ENCODE results near the gene MYCT1.
A peak's percentile ranks its signal among the peaks of the same experiment; 100 is the strongest.
"Not testable (repeated sequence)": the region's sequence is repeated elsewhere in the genome, so short reads cannot be mapped to it uniquely, and the experiment has no call there.

Gene MYCT1

DNA sequence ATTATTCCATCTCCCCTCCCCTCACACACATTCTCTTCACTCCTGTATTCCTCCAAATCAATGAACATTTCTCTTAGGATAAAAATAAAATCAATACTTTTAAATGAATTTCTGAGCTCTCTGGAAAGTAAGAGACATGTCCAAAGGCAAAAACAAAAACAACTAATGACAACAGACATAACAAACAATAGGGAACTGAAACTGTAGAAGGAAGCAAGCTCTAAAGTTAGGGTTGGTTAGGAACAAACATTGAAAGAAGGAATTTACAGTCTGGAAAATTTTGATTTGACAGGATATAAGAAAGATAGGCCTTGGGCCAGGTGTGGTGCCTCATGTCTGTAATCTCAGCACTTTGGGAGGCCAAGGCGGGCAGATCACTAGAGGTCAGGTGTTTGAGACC is 17.5 kb upstream of the MYCT1 start:
- TF ChIP-seq, protein P1, sequence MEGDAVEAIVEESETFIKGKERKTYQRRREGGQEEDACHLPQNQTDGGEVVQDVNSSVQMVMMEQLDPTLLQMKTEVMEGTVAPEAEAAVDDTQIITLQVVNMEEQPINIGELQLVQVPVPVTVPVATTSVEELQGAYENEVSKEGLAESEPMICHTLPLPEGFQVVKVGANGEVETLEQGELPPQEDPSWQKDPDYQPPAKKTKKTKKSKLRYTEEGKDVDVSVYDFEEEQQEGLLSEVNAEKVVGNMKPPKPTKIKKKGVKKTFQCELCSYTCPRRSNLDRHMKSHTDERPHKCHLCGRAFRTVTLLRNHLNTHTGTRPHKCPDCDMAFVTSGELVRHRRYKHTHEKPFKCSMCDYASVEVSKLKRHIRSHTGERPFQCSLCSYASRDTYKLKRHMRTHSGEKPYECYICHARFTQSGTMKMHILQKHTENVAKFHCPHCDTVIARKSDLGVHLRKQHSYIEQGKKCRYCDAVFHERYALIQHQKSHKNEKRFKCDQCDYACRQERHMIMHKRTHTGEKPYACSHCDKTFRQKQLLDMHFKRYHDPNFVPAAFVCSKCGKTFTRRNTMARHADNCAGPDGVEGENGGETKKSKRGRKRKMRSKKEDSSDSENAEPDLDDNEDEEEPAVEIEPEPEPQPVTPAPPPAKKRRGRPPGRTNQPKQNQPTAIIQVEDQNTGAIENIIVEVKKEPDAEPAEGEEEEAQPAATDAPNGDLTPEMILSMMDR (IDR thresholded peaks at IDR 0.05; ENCODE audit: low read length, missing control alignments) = no peak
- DNase-seq (ENCODE audit: low read depth) = no peak
- no peak overlapping the region for H3K4me3 ChIP-seq (replicated peaks; ENCODE audit: low read depth, low read length)

- TF ChIP-seq, protein P1 (IDR thresholded peaks at IDR 0.05; ENCODE audit: low read length, missing control alignments) = no peak
- no peak overlapping the region for H3K4me3 ChIP-seq (replicated peaks; ENCODE audit: low read depth, low read length)
- no peak for DNase-seq (ENCODE audit: low read depth)
Measured at GRCh38 chr6:152680879-152681517, 16.7 kb upstream of the MYCT1 start.

- DNase-seq (ENCODE audit: low read depth) = no peak
- no peak overlapping the region for H3K4me3 ChIP-seq (replicated peaks; ENCODE audit: low read depth, low read length)
- TF ChIP-seq, protein P1 (IDR thresholded peaks at IDR 0.05; ENCODE audit: low read length, missing control alignments) = no peak
Measured at GRCh38 chr6:152682141-152682540, 15.6 kb upstream of the MYCT1 start.

- DNase-seq (ENCODE audit: low read depth); H3K4me3 ChIP-seq (replicated peaks; ENCODE audit: low read depth, low read length): not testable (repeated sequence)
Measured at GRCh38 chr6:152682935-152683334, 14.8 kb upstream of the MYCT1 start.

DNA sequence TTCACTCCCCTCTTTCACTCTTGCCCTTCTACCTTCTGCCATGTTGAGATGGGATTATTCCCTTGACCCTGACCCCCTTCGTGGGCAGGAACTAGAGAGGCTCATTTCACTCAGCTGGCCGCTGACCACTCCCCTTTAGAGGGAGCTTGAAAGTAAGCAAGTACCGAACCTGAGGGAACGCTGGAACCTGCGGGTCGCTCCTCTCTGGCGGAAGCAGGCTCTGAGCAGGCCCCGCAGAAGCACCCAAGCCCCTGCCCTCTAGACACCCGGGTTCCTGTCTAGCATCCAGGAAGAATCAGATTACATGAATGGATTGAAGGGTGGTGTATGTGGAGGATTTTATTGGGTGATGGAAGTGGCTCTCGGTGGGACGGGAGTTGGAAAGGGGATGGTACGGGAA is 11.9 kb upstream of the MYCT1 start:
- TF ChIP-seq, protein P1 (IDR thresholded peaks at IDR 0.05; ENCODE audit: low read length, missing control alignments) = no peak
- no peak for DNase-seq (ENCODE audit: low read depth)
- no peak overlapping the region for H3K4me3 ChIP-seq (replicated peaks; ENCODE audit: low read depth, low read length)

GRCh38 chr6:152695372-152696045 is 2.2 kb upstream of the MYCT1 start:
- TF ChIP-seq, protein P1 (IDR thresholded peaks at IDR 0.05; ENCODE audit: low read length, missing control alignments) = no peak
- H3K4me3 ChIP-seq (replicated peaks; ENCODE audit: low read depth, low read length) = no peak overlapping the region

GRCh38 chr6:152696522-152696921 is 1.2 kb upstream of the MYCT1 start:
- H3K4me3 ChIP-seq (replicated peaks; ENCODE audit: low read depth, low read length) = no peak overlapping the region
- DNase-seq (ENCODE audit: low read depth) = peak; percentile 84
- TF ChIP-seq, protein P1 (IDR thresholded peaks at IDR 0.05; ENCODE audit: low read length, missing control alignments) = no peak

More at GRCh38 chr6:152695372-152696045, 2.2 kb upstream of the MYCT1 start:
- DNase-seq (ENCODE audit: low read depth) = peak; percentile 60

All from fibroblast of pulmonary artery (primary cell).